Measurements from ENCODE around the gene MMADHC. TPM values are rescaled to one million over a fixed set of nuclear protein-coding genes. Genes with fewer than 3 reads are reported as not detected.

The MMADHC gene
- total RNA-seq, 1 donor from 2014 or later = 92.8 TPM

GRCh38 chr2:149579972-149580882 lies 7.3 kb downstream of the MMADHC start:
- Mint-ChIP-seq H3K4me3 (no peak overlapping the region), H3K36me3 (peaks cover 35% of the 10 kb centered on the region), H3K9me3 (no peaks in the 10 kb centered on the region), H3K27me3 (ENCODE audit: low read depth) (no peaks in the 10 kb centered on the region), H3K4me1 (peaks cover 42% of the 10 kb centered on the region), H3K27ac (no peak overlapping the region)
- TF ChIP-seq CTCF (IDR thresholded peaks at IDR 0.05; ENCODE audit: unreplicated experiment) = no peak
- no peak for DNase-seq (ENCODE audit: low spot score in 2 of 2, unreplicated experiment in 2 of 2)

GRCh38 chr2:149577269-149577668 lies 10.3 kb downstream of the MMADHC start:
- Mint-ChIP-seq H3K27ac (peak overlapping the region; percentile 41), H3K9me3 (no peaks in the 10 kb centered on the region), H3K36me3 (peaks cover 38% of the 10 kb centered on the region), H3K4me3 (no peak overlapping the region), H3K27me3 (ENCODE audit: low read depth) (no peaks in the 10 kb centered on the region), H3K4me1 (peaks cover 16% of the 10 kb centered on the region)
- no peak for DNase-seq (ENCODE audit: low spot score in 2 of 2, unreplicated experiment in 2 of 2)
- no peak for TF ChIP-seq CTCF (IDR thresholded peaks at IDR 0.05; ENCODE audit: unreplicated experiment)

DNA sequence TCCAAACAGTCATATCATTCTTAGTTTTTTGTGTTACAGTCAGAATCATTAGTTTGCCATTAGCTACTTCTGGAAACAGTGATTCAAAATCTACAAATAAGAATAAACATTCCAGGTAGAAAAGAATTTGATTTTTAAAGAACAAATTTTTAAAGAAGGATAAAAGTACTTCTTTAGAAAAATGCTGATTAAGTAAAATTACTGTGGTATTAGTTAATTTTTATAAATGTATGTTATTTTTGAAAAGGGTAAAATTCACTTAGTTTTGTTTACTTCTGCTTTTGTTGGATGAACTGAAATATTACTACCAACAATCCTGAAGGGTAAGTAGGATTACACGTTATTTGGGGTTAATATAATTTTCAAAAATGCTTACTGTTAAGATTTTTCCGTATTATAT lies 11.8 kb downstream of the MMADHC start:
- Mint-ChIP-seq H3K4me1 (peaks cover 8% of the 10 kb centered on the region), H3K36me3 (peaks cover 35% of the 10 kb centered on the region), H3K9me3 (no peaks in the 10 kb centered on the region), H3K27ac (no peak overlapping the region), H3K27me3 (ENCODE audit: low read depth) (no peaks in the 10 kb centered on the region), H3K4me3 (no peak overlapping the region)
- TF ChIP-seq CTCF (IDR thresholded peaks at IDR 0.05; ENCODE audit: unreplicated experiment) = no peak
- DNase-seq (ENCODE audit: low spot score in 2 of 2, unreplicated experiment in 2 of 2) = no peak

DNA sequence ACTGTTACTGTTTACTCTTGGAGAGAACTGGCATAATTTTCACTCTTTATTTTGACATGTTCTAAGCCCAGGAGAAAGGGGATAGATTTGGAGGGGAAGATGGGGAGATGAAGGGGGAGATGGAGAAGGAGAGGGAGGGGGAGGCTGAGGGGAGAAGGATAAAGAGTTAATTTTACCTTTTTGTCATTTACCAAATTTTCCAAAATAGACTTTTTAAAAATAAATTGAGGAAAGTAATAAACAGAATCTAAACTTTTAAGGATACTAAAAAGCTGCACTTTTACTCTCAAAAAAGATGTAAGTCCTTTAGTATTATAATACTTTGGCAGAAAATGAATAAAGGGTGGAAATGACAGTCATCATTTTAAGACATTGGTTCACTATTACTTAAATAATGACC lies 12.3 kb downstream of the MMADHC start:
- Mint-ChIP-seq H3K9me3 (no peaks in the 10 kb centered on the region), H3K27ac (no peak overlapping the region), H3K4me1 (peaks cover 5% of the 10 kb centered on the region), H3K27me3 (ENCODE audit: low read depth) (no peaks in the 10 kb centered on the region), H3K36me3 (peaks cover 32% of the 10 kb centered on the region), H3K4me3 (no peak overlapping the region)
- no peak for DNase-seq (ENCODE audit: low spot score in 2 of 2, unreplicated experiment in 2 of 2)
- TF ChIP-seq CTCF (IDR thresholded peaks at IDR 0.05; ENCODE audit: unreplicated experiment) = no peak

- Mint-ChIP-seq H3K4me3 (no peak overlapping the region), H3K9me3 (no peaks in the 10 kb centered on the region), H3K4me1 (peaks cover 5% of the 10 kb centered on the region), H3K27ac (no peak overlapping the region), H3K27me3 (ENCODE audit: low read depth) (no peaks in the 10 kb centered on the region), H3K36me3 (peaks cover 32% of the 10 kb centered on the region)
- TF ChIP-seq CTCF (IDR thresholded peaks at IDR 0.05; ENCODE audit: unreplicated experiment) = peak; percentile 69
- DNase-seq (ENCODE audit: low spot score in 2 of 2, unreplicated experiment in 2 of 2) = no peak
These were observed 13.8 kb downstream of the MMADHC start for GRCh38 chr2:149573760-149574159.
